ENCODE data around the gene IL31RA. TPM values are rescaled to one million over a fixed set of nuclear protein-coding genes. Genes with fewer than 3 reads are reported as not detected.

Gene IL31RA
- polyA plus RNA-seq, 2 of the 4 experiments (the other 2 are of a cell fraction), result 0.94 to 2.0 TPM

DNA sequence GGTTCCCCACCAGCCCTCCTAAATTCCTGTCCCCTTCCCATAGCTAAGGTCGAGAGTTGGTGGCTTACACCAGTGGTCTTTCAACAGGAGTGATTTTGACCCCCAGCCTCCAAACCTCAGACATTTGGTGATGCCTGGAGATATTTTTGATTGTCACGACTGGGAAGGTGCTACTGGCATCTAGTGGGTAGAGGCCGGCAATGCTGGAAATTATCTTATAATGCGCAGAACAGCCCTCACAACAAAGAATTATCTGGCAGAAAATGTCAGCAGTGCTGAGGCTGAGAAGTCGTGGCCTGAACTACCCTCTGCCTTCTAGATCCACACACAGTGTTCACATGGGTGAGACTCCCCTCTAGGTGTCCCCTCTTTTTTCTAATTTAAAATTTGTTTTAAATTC lies 69.6 kb downstream of the IL31RA start:
- DNase-seq (ENCODE audit: low read depth in 1 of 2, low spot score in 1 of 2) (peak in 1 of 2 experiments; percentile 32), FAIRE-seq (no peak), ATAC-seq (peak; percentile 47 to 74; a peak in 4 of 6 replicates)
- Histone ChIP-seq H3K4me3 (no peak overlapping the region), H3K27ac (peak overlapping the region; percentile 40 to 65; a peak in 5 of 6 replicates), H3K4me1 (peaks cover 19% of the 10 kb centered on the region), H3K4me2 (no peak overlapping the region), H3K9me3 (no peaks in the 10 kb centered on the region)
- WGBS (ENCODE audit: missing lambda C conversion rate), result 28% methylated on average over 5 of the region's 5 CpGs
- POLR2A ChIA-PET, result no interaction called here
- no peak for TF ChIP-seq ZC3H11A (IDR thresholded peaks at IDR 0.05)
- peak; percentile 84 to 85 for TF ChIP-seq RAD21 (conservative IDR thresholded peaks at IDR 0.05 in 1 of 2, IDR thresholded peaks at IDR 0.05 in 1 of 2)
- TF ChIP-seq ZNF302 (CRISPR knock-in tag; IDR thresholded peaks at IDR 0.05), result no peak
- no peak for TF ChIP-seq KDM1A (IDR thresholded peaks at IDR 0.05; ENCODE audit: low read depth)
- TF ChIP-seq, protein P1, sequence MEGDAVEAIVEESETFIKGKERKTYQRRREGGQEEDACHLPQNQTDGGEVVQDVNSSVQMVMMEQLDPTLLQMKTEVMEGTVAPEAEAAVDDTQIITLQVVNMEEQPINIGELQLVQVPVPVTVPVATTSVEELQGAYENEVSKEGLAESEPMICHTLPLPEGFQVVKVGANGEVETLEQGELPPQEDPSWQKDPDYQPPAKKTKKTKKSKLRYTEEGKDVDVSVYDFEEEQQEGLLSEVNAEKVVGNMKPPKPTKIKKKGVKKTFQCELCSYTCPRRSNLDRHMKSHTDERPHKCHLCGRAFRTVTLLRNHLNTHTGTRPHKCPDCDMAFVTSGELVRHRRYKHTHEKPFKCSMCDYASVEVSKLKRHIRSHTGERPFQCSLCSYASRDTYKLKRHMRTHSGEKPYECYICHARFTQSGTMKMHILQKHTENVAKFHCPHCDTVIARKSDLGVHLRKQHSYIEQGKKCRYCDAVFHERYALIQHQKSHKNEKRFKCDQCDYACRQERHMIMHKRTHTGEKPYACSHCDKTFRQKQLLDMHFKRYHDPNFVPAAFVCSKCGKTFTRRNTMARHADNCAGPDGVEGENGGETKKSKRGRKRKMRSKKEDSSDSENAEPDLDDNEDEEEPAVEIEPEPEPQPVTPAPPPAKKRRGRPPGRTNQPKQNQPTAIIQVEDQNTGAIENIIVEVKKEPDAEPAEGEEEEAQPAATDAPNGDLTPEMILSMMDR (IDR thresholded peaks at IDR 0.05), result peak; percentile 65
- peak; percentile 74 for TF ChIP-seq SMC3 (IDR thresholded peaks at IDR 0.05)
- CTCF ChIA-PET, result interaction anchor here (0.7 to 2.2 kb wide), 18 partner anchors 9 to 723 kb away, joined by 3 to 10 read pairs (median 5); no protein-coding TSS in a partner anchor

DNA sequence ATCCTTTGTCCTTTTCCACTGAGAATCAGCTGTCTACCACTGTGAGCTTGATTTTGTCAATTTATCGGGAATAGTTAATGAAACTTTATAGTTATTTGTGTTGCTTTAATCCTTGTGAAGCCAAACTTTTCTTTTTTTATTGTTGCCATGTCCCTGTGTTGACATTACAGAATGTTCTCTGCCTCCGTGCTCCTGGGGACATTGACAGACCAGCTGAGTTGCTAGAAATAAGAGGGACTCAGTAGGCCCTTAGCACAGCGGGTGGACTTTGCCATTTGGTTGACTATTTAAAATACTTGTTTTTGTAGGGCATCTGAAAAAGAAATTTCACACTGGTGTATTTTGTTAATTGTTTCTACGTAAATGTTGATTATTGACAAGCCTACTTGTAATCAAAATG lies 70.5 kb downstream of the IL31RA start:
- CTCF ChIA-PET, result interaction anchor here (0.6 to 2.1 kb wide), 13 partner anchors 12 to 578 kb away, joined by 3 to 10 read pairs (median 3); no protein-coding TSS in a partner anchor
- Histone ChIP-seq H3K4me1 (peaks cover 23% of the 10 kb centered on the region), H3K9me3 (no peaks in the 10 kb centered on the region), H3K27ac (peak overlapping the region; percentile 29 to 64; a peak in 3 of 6 replicates), H3K4me3 (no peak overlapping the region), H3K4me2 (no peak overlapping the region)
- no peak for ATAC-seq
- POLR2A ChIA-PET, result no interaction called here
- no peak for DNase-seq (ENCODE audit: low read depth in 1 of 2, low spot score in 1 of 2)
- 87% methylated on average over 4 of the region's 4 CpGs for WGBS (ENCODE audit: missing lambda C conversion rate)
- TF ChIP-seq EP300 (IDR thresholded peaks at IDR 0.05) (no peak), SREBF2 (IDR thresholded peaks at IDR 0.05) (no peak), HDAC2 (IDR thresholded peaks at IDR 0.05) (no peak), EHMT2 (IDR thresholded peaks at IDR 0.05; ENCODE audit: low read depth) (no peak), FOSB (CRISPR knock-in tag; IDR thresholded peaks at IDR 0.05) (no peak), MAZ (IDR thresholded peaks at IDR 0.05; ENCODE audit: borderline replicate concordance, low read depth, low read length) (no peak), POLR2A (IDR thresholded peaks at IDR 0.05; ENCODE audit: low read length) (no peak), HOXB5 (CRISPR knock-in tag; IDR thresholded peaks at IDR 0.05) (no peak), CEBPB (IDR thresholded peaks at IDR 0.05) (no peak), RCOR1 (IDR thresholded peaks at IDR 0.05; ENCODE audit: low read depth, low read length) (no peak), POLR2AphosphoS2 (conservative IDR thresholded peaks at IDR 0.05; ENCODE audit: low read length) (no peak), CHD4 (IDR thresholded peaks at IDR 0.05; ENCODE audit: borderline replicate concordance) (no peak), FOSL2 (IDR thresholded peaks at IDR 0.05) (no peak), FOSL2 (CRISPR knock-in tag; IDR thresholded peaks at IDR 0.05) (no peak), RFX5 (IDR thresholded peaks at IDR 0.05) (no peak), ZC3H11A (IDR thresholded peaks at IDR 0.05) (no peak), NR3C1 (IDR thresholded peaks at IDR 0.05) (no peak), CHD2 (IDR thresholded peaks at IDR 0.05; ENCODE audit: low read length, partially characterized antibody) (no peak)
- no peak for FAIRE-seq

DNA sequence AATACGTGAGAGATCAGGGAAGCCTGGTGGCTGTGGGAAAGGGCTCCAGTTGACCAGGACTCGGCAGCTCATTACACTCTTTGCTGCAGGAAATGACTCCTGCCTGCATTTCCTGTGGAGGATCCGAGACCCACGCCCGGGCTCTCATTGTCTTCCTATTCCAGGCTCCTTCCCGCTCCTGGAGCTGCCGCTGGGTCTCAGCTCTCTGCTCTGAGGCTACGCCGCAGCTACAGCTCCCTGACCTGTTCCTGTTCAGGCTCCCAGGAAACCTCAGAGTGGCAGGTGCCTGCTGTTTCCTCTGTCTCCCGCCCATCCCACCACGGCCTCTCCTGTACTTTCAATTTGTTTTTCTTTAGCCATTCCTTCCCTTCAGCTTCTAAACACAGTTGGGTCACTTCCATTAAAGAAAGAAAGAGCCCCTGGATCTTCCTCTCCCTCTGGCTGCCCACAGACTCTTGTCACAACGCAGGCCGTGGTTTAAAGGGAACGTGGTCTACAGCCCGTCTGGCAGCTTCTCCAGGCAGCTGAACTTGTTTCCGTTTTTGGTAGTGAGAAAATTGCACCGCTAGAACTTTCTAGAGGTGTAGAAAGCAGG lies 72.1 kb downstream of the IL31RA start:
- CTCF ChIA-PET, result interaction anchor here (0.9 to 2.3 kb wide), 6 partner anchors 11 to 348 kb away, joined by 3 to 14 read pairs (median 4); partner anchors contain the start of gene SLC38A9
- no peak for TF ChIP-seq FOSB (CRISPR knock-in tag; IDR thresholded peaks at IDR 0.05)
- no peak for TF ChIP-seq CBX8 (IDR thresholded peaks at IDR 0.05)
- no peak for TF ChIP-seq EP300 (IDR thresholded peaks at IDR 0.05)
- TF ChIP-seq NPAS2 (CRISPR knock-in tag; IDR thresholded peaks at IDR 0.05; ENCODE audit: borderline replicate concordance), result no peak
- no peak for TF ChIP-seq KDM1A (IDR thresholded peaks at IDR 0.05; ENCODE audit: low read depth)
- no peak for TF ChIP-seq HOXB13 (CRISPR knock-in tag; IDR thresholded peaks at IDR 0.05; ENCODE audit: low read depth)
- no peak for TF ChIP-seq HOXA7 (CRISPR knock-in tag; IDR thresholded peaks at IDR 0.05)
- no peak for TF ChIP-seq SMC3 (IDR thresholded peaks at IDR 0.05)
- POLR2A ChIA-PET, result no interaction called here
- FAIRE-seq (no peak), DNase-seq (ENCODE audit: low read depth in 1 of 2, low spot score in 1 of 2) (no peak), ATAC-seq (no peak)
- Histone ChIP-seq H3K4me3 (no peak overlapping the region), H3K4me1 (peaks cover 25% of the 10 kb centered on the region), H3K27ac (peak overlapping the region; percentile 31 to 82; a peak in 3 of 6 replicates), H3K9me3 (no peaks in the 10 kb centered on the region), H3K4me2 (no peak overlapping the region)
- WGBS (ENCODE audit: missing lambda C conversion rate), result 93% methylated on average over 17 of the region's 17 CpGs

All from A549 (cell line).